HL-60/S4 (cell line): Measurements from ENCODE around the gene FOS.

ENCODE experiments used
- in situ Hi-C: fragments of 300-500 bp; cut with MboI; formaldehyde crosslinking; loops from 2 replicates; pipeline ENCODE4 v1.14.3; 2022; ENCODE audit warnings: low sequenced_read_pairs

FOS gene

DNA sequence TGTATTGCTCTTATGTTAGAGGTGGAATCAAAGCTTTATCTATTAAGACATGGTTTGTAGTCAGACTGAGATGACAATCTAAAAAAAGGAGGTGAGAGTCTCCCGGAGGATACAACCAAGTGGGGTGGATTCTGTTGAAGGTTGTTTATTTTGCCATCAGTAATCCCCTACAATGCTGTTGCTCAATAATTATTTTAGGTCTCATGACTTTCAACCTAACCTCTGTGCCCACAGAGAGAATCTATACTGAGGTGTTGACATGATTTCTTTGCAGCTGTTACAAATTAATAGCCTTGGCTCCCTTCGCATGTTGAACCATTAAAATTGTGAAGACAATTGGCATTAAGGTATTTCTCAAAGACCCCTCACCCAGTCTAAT, 28.7 kb upstream of the FOS start:
- in situ Hi-C loops = no loop called here

DNA sequence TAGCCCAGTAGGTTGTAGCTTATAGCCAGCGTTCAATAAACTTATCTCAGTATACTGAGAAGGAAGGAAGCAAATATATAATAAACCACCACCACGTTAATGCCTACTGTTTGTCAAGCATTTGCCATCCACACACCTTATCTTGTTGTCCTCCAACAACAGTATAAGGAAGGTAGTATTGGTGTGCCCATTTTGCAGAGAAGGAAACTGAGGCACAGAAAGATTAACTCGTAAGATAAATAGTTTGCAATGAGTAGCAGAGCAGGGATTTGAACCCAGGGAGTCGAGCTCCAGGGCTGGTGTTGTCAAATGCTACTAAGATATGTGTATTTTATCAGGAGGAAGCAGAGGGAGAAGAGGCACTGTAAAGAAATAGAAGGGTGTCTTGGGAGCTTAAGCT, 27.8 kb upstream of the FOS start:
- in situ Hi-C loops = no loop called here

DNA sequence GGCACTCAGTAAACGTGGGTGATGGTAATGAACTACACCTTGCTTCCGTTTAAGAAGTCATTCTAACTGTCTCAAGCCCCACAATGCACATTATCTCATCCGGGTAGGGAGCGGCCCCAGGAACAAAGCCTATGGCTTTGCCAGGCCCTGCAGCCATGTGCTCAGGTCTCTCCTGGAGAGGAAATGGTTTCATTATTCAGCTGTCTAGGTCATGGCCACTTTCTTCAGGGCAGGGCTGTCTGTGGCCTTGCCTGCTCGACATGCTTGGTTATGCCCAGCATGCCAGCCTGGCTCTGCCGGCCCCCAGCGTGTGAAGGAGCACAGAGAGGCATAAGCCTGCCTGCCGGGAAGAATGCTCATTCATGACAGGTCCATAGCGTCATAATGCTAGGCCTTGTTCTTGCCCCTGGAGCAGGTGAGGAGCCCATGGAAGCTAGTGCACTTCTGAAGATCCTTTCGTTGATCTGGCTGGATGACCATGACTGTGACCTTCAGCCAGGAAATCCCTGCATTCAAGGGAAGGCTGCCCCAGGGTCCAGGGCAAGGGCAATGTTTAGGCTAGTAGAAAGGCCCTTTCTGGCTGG, 26.3 kb upstream of the FOS start:
- in situ Hi-C loops = no loop called here

- in situ Hi-C loops = no loop called here
Observed at GRCh38 chr14:75254381-75254822, 24.2 kb upstream of the FOS start.

GRCh38 chr14:75254901-75255584, 23.6 kb upstream of the FOS start:
- in situ Hi-C loops = no loop called here

DNA sequence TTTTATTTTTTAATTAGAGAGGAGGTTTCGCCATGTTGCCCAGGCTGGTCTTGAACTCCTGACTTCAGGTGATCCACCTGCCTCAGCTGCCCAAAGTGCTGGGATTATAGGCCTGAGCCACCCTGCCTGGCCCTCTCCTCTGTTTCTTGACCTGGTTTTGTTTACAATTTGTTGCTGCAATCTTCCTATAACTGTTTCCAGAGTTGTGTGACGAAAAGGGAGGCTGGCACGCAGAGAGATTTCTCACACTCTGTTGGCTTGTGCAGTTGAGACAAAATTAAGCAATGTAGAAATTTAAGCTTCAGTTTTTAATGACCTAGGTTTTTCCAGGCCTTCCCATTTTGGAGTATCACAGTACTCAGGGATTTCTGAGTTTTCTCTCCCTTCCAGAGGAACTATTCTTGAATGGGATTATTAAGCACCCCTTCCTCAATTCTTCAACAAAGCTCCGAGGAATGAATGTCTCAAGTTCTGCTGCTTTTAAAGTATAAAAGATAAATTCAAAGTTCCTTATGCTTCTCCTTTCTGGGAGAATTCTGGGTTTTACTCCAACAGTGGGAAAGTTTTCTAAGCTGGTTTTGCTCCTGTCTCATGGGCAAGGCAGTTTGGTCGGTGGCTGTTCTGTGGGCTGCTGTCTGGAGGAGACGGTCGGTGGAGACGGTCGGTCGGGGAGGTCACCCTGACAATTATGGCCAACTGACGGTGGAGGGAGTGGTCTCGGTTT, 20.4 kb upstream of the FOS start:
- in situ Hi-C loops = no loop called here

- in situ Hi-C loops = no loop called here
Observed at GRCh38 chr14:75258803-75259509, 19.7 kb upstream of the FOS start.

GRCh38 chr14:75259510-75259855, 19.1 kb upstream of the FOS start:
- in situ Hi-C loops = no loop called here

- in situ Hi-C loops = no loop called here
Observed at GRCh38 chr14:75260025-75260763, 18.4 kb upstream of the FOS start.

DNA sequence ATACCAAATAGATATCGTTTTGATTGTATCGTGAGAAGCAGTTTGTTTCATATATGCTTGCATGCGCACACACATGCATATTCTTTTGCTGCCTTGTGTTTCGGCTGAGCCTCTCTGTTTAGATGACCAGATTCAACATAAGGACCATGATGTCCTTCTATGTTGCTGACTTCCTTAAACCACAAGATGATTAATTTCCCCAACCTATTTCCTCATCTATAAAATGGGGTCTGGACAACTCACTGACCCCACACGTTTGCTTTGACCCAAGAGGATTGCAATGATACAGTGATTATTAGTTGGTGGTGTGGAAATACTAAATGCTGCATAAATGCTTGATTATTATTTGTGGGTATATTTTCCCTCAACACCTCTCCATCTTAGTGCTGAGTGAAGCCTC, 16.8 kb upstream of the FOS start:
- in situ Hi-C loops = no loop called here

DNA sequence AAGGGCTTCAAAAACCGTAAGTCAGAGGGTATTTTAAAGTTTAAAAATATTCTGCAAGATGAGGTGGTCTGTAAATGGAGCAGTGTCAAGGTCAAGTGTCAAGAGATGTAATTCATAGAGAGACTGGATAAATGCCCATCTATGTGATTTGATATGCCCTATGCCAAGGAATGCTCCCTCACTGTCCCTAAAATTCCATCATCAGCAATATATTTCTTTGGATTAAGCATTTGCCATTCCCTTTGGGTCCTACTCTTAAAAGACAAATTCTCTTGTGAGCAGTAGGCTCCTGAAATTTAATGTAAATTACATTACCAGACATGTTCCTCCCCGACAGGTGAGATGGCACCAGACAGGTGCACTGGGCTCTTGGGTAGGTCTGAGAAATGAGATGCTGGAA, 16.0 kb upstream of the FOS start:
- in situ Hi-C loops = no loop called here

GRCh38 chr14:75264036-75264435, 14.6 kb upstream of the FOS start:
- in situ Hi-C loops = no loop called here

- in situ Hi-C loops = no loop called here
Observed at GRCh38 chr14:75267141-75267721, 11.4 kb upstream of the FOS start.

DNA sequence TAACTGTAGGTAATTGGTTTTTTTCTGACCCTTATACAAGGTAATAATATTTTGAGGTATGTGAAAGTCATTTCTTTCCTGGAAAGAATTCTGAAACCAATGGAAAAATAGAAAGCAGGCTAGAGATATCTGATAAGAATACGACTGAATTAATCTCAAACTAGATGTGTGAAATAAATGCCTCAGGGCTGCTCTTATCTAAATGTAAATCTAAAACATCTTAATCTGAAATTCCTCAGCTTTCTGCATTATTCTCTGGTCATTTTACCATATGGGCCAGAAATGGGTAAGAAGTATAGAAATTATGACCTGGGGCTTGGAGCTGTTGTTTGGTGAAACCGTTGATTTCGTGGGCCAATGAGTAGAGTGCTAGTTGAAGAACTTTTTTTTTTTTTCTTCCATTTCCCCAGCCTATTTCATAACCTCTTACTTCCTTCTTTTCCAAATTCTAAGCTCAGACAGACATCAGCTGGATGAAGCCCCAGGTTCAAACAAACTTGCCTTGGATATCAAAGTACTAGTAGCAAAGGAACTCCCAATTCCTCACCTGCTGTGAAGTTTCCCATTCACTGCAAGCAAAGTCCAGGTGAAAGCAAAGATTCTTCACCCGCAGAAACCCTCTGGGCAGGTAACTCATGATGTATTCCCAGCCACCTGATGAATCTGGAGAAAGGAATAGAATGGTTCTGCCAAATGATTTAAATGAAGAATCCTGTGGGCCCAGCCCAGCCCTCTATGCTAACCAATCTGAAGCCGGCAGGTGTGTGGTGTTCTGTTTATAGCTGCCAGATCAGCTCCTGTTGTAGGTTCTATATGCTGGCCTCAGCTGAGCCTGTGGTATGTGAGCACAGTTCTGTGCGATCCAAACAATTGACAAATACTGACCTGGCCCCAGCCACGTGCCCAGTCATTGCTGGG, 9.7 kb upstream of the FOS start:
- in situ Hi-C loops = no loop called here

- in situ Hi-C loops = no loop called here
Observed at GRCh38 chr14:75271514-75271913, 7.1 kb upstream of the FOS start.

- in situ Hi-C loops = no loop called here
Observed at GRCh38 chr14:75273272-75274049, 5.2 kb upstream of the FOS start.

DNA sequence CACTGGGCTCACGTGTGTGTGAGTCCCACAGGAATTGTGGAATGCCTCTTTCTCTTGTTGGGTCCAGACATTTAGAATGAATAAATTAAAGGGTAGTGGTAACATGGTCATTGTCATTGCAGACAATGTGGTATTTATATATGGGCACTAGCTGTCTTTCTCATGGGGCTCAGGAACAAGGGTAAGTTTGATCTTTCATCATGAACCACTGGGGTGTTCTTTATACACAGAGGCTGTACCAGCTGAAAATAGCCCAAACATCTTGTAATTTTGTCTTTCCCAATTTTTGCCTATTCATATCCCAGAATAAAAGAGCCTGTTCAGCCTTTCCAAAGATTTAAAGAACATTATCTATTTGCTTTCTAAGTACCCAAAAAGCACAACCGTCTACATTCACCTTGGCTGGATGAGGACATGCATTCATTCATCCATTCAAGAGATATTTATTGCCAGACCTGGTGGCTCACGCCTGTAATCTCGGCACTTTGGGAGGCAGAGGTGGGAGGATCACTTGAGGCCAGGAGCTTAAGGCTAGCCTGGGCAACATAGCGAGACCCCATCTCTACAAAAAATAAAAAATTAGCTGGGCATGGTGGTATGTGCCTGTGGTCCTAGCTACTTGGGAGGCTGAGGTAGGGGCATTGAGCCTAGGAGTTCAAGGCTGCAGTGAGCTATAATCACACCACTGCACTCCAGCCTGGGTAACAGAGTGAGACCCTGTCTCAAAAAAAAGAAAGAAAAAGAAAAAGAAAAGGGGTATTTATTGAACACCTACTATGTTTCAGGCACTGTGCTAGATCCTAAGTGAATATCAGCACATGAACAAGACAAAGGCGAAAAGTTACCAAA, 4.4 kb upstream of the FOS start:
- in situ Hi-C loops = no loop called here
